HEK293 (cell line): ENCODE data around the gene CBFA2T2.

ENCODE experiments used
- CTCF ChIA-PET: fragments of 350-600 bp; formaldehyde crosslinking; extraction: SDS; loops from one replicate; lab custom pipeline; 2021; ENCODE audit warnings: antibody characterized with exemption; lab: Yijun Ruan, JAX
- POLR2A ChIA-PET: fragments of 300-600 bp; formaldehyde crosslinking; extraction: SDS; loops from one replicate; lab custom pipeline; 2020; ENCODE audit warnings: antibody characterized with exemption, inconsistent platforms; lab: Yijun Ruan, JAX
- H3K27ac ChIP-seq: fragments of 200-500 bp; sonication (Bioruptor generic); 2 replicates; pipeline ENCODE4 v1.5.1; 2014; ENCODE audit warnings: low read depth, low read length, control low read depth, inconsistent platforms; ENCODE audit errors: extremely low read depth
- H3K36me3 ChIP-seq, 2 experiments: fragments of 200-500 bp in 1 of 2; sonication (Bioruptor generic) in 1 of 2; 1 replicate in 1 of 2; 2 replicates in 1 of 2; pipeline ENCODE4 v1.5.1; 2014 to 2017; ENCODE audit warnings: inconsistent platforms in 2 of 2, low read length in 2 of 2; ENCODE audit not compliant: control insufficient read depth in 2 of 2, insufficient read depth in 1 of 2
- H3K4me1 ChIP-seq: fragments of 200-500 bp; sonication (Bioruptor generic); 2 replicates; pipeline ENCODE4 v1.5.1; 2014; ENCODE audit warnings: mild to moderate bottlenecking, low read length, inconsistent platforms; ENCODE audit not compliant: control insufficient read depth, insufficient read depth
- H3K4me3 ChIP-seq: 2 replicates; pipeline ENCODE4 v1.5.1; 2011; ENCODE audit warnings: low read depth, mild to moderate bottlenecking, control low read depth, low read length, moderate library complexity
- H3K9me3 ChIP-seq: fragments of 200-500 bp; sonication (Bioruptor generic); 2 replicates; pipeline ENCODE4 v1.5.1; 2014; ENCODE audit warnings: low read depth, low read length, inconsistent platforms; ENCODE audit not compliant: control insufficient read depth, insufficient read depth
- BCL11A ChIP-seq: fragments of 450-650 bp; formaldehyde crosslinking; IDR thresholded peaks from 2 replicates; pipeline ENCODE4 v1.5.1; 2016; ENCODE audit warnings: low read depth, missing biosample characterization, missing genetic modification characterization
- EGR2 ChIP-seq: fragments of 450-650 bp; formaldehyde crosslinking; IDR thresholded peaks from 2 replicates; pipeline ENCODE4 v1.5.1; 2016; ENCODE audit warnings: low read depth, missing biosample characterization, missing genetic modification characterization
- GLIS1 ChIP-seq: fragments of 450-650 bp; formaldehyde crosslinking; IDR thresholded peaks from 2 replicates; pipeline ENCODE4 v1.5.1; 2016; ENCODE audit warnings: missing biosample characterization, missing genetic modification characterization
- GLIS2 ChIP-seq: fragments of 450-650 bp; formaldehyde crosslinking; IDR thresholded peaks from 2 replicates; pipeline ENCODE4 v1.5.1; 2016; ENCODE audit warnings: missing biosample characterization, missing genetic modification characterization
- YY1 ChIP-seq: fragments of 450-650 bp; formaldehyde crosslinking; IDR thresholded peaks from 2 replicates; pipeline ENCODE4 v1.5.1; 2018; ENCODE audit warnings: missing biosample characterization, missing genetic modification characterization
- ZEB2 ChIP-seq: fragments of 450-650 bp; formaldehyde crosslinking; IDR thresholded peaks from 2 replicates; pipeline ENCODE4 v1.5.1; 2016; ENCODE audit warnings: missing biosample characterization, missing genetic modification characterization
- ZFP3 ChIP-seq: fragments of 450-650 bp; formaldehyde crosslinking; IDR thresholded peaks from 2 replicates; pipeline ENCODE4 v1.5.1; 2016; ENCODE audit warnings: low read depth, missing biosample characterization, missing genetic modification characterization
- ZNF2 ChIP-seq: fragments of 450-650 bp; formaldehyde crosslinking; IDR thresholded peaks from 2 replicates; pipeline ENCODE4 v1.5.1; 2016; ENCODE audit warnings: missing biosample characterization, missing genetic modification characterization
- ZNF214 ChIP-seq: fragments of 450-650 bp; formaldehyde crosslinking; IDR thresholded peaks from 2 replicates; pipeline ENCODE4 v1.5.1; 2017; ENCODE audit warnings: missing biosample characterization, mild to moderate bottlenecking, missing genetic modification characterization, borderline replicate concordance
- ZNF37A ChIP-seq: fragments of 450-650 bp; IDR thresholded peaks from 2 replicates; pipeline ENCODE4 v1.5.1; 2018; ENCODE audit warnings: missing biosample characterization, missing genetic modification characterization
- ZNF529 ChIP-seq: fragments of 450-650 bp; formaldehyde crosslinking; IDR thresholded peaks from 2 replicates; pipeline ENCODE4 v1.5.1; 2017; ENCODE audit warnings: missing genetic modification characterization, missing biosample characterization; ENCODE audit not compliant: insufficient replicate concordance
- ZNF558 ChIP-seq: fragments of 450-650 bp; formaldehyde crosslinking; IDR thresholded peaks from 2 replicates; pipeline ENCODE4 v1.5.1; 2016; ENCODE audit warnings: missing biosample characterization, missing genetic modification characterization
- ZNF623 ChIP-seq: fragments of 450-650 bp; formaldehyde crosslinking; IDR thresholded peaks from 2 replicates; pipeline ENCODE4 v1.5.1; 2016; ENCODE audit warnings: missing biosample characterization, missing genetic modification characterization
- ZNF776 ChIP-seq: fragments of 450-650 bp; formaldehyde crosslinking; IDR thresholded peaks from 2 replicates; pipeline ENCODE4 v1.5.0; 2017; ENCODE audit warnings: missing biosample characterization, missing genetic modification characterization, borderline replicate concordance
- ZNF792 ChIP-seq: fragments of 450-650 bp; formaldehyde crosslinking; IDR thresholded peaks from 2 replicates; pipeline ENCODE4 v1.5.1; 2016; ENCODE audit warnings: missing biosample characterization, missing genetic modification characterization
- TF ChIP-seq, protein P1 (sequence below): fragments of 450-650 bp; formaldehyde crosslinking; IDR thresholded peaks from 2 replicates; pipeline ENCODE4 v1.5.1; 2017; ENCODE audit warnings: missing biosample characterization, mild to moderate bottlenecking, missing genetic modification characterization, moderate library complexity
- TF ChIP-seq, protein P2 (sequence below): fragments of 450-650 bp; formaldehyde crosslinking; IDR thresholded peaks from 2 replicates; pipeline ENCODE4 v1.5.1; 2016; ENCODE audit warnings: missing biosample characterization, missing genetic modification characterization
- TF ChIP-seq, protein P3 (sequence below): fragments of 450-650 bp; formaldehyde crosslinking; IDR thresholded peaks from 2 replicates; pipeline ENCODE4 v1.5.1; 2016; ENCODE audit warnings: missing biosample characterization, missing genetic modification characterization
- TF ChIP-seq, protein P4 (sequence below): fragments of 450-650 bp; formaldehyde crosslinking; IDR thresholded peaks from 2 replicates; pipeline ENCODE4 v1.5.1; 2016; ENCODE audit warnings: missing biosample characterization, missing genetic modification characterization
- TF ChIP-seq, protein P5 (sequence below): fragments of 450-650 bp; formaldehyde crosslinking; IDR thresholded peaks from 2 replicates; pipeline ENCODE4 v1.5.1; 2016; ENCODE audit warnings: missing biosample characterization, missing genetic modification characterization, low read depth

The CBFA2T2 gene

DNA sequence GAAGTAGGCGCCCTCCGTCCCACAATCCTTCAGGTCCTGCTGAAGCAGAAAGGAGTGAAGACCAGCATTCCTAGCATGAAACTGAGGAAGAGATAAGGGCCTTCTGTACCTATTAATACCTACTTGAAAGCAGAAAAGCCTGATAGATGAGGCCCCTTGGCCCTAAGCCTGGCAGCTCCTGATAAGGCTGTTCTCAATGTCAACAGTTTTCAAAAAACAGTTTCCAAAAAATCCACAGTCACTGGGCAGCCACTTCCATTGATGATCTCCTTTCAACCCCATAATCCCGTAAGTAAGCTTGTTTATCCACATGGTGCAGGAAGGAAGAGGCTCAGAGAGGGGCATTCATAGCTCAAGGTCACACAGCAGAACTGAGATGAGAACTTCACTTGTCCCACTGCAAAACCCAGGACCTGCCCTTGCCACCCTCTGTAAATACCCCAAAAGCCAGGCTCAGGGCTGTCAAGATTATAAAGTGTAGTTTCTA lies 199.1 kb downstream of the CBFA2T2 start:
- Histone ChIP-seq H3K4me1 (peaks cover 8% of the 10 kb centered on the region), H3K27ac (no peak overlapping the region), H3K9me3 (no peaks in the 10 kb centered on the region), H3K4me3 (no peak overlapping the region), H3K36me3 (peaks cover 0 to 14% of the 10 kb centered on the region in 2 experiments; a peak in 1 of 3 replicates)
- no peak for TF ChIP-seq GLIS2 (tag by site-specific recombination)
- TF ChIP-seq, protein P1, sequence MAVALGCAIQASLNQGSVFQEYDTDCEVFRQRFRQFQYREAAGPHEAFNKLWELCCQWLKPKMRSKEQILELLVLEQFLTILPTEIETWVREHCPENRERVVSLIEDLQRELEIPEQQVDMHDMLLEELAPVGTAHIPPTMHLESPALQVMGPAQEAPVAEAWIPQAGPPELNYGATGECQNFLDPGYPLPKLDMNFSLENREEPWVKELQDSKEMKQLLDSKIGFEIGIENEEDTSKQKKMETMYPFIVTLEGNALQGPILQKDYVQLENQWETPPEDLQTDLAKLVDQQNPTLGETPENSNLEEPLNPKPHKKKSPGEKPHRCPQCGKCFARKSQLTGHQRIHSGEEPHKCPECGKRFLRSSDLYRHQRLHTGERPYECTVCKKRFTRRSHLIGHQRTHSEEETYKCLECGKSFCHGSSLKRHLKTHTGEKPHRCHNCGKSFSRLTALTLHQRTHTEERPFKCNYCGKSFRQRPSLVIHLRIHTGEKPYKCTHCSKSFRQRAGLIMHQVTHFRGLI (tag by site-specific recombination): no peak
- TF ChIP-seq ZFP3 (tag by site-specific recombination): no peak
- no peak for TF ChIP-seq ZNF776 (tag by site-specific recombination)
- no peak for TF ChIP-seq ZEB2 (tag by site-specific recombination)
- TF ChIP-seq EGR2 (tag by site-specific recombination): no peak
- TF ChIP-seq ZNF558 (tag by site-specific recombination): no peak
- TF ChIP-seq, protein P2, sequence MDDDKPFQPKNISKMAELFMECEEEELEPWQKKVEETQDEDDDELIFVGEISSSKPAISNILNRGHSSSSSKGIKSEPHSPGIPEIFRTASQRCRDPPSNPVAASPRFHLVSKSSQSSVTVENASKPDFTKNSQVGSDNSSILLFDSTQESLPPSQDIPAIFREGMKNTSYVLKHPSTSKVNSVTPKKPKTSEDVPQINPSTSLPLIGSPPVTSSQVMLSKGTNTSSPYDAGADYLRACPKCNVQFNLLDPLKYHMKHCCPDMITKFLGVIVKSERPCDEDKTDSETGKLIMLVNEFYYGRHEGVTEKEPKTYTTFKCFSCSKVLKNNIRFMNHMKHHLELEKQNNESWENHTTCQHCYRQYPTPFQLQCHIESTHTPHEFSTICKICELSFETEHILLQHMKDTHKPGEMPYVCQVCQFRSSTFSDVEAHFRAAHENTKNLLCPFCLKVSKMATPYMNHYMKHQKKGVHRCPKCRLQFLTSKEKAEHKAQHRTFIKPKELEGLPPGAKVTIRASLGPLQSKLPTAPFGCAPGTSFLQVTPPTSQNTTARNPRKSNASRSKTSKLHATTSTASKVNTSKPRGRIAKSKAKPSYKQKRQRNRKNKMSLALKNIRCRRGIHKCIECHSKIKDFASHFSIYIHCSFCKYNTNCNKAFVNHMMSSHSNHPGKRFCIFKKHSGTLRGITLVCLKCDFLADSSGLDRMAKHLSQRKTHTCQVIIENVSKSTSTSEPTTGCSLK: no peak
- TF ChIP-seq GLIS1 (tag by site-specific recombination): no peak
- TF ChIP-seq YY1: no peak
- TF ChIP-seq ZNF529 (tag by site-specific recombination): no peak
- TF ChIP-seq, protein P3, sequence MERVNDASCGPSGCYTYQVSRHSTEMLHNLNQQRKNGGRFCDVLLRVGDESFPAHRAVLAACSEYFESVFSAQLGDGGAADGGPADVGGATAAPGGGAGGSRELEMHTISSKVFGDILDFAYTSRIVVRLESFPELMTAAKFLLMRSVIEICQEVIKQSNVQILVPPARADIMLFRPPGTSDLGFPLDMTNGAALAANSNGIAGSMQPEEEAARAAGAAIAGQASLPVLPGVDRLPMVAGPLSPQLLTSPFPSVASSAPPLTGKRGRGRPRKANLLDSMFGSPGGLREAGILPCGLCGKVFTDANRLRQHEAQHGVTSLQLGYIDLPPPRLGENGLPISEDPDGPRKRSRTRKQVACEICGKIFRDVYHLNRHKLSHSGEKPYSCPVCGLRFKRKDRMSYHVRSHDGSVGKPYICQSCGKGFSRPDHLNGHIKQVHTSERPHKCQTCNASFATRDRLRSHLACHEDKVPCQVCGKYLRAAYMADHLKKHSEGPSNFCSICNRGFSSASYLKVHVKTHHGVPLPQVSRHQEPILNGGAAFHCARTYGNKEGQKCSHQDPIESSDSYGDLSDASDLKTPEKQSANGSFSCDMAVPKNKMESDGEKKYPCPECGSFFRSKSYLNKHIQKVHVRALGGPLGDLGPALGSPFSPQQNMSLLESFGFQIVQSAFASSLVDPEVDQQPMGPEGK: no peak
- TF ChIP-seq BCL11A: no peak
- TF ChIP-seq ZNF623 (tag by site-specific recombination): no peak
- TF ChIP-seq, protein P4, sequence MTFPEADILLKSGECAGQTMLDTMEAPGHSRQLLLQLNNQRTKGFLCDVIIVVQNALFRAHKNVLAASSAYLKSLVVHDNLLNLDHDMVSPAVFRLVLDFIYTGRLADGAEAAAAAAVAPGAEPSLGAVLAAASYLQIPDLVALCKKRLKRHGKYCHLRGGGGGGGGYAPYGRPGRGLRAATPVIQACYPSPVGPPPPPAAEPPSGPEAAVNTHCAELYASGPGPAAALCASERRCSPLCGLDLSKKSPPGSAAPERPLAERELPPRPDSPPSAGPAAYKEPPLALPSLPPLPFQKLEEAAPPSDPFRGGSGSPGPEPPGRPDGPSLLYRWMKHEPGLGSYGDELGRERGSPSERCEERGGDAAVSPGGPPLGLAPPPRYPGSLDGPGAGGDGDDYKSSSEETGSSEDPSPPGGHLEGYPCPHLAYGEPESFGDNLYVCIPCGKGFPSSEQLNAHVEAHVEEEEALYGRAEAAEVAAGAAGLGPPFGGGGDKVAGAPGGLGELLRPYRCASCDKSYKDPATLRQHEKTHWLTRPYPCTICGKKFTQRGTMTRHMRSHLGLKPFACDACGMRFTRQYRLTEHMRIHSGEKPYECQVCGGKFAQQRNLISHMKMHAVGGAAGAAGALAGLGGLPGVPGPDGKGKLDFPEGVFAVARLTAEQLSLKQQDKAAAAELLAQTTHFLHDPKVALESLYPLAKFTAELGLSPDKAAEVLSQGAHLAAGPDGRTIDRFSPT (tag by site-specific recombination): no peak
- TF ChIP-seq ZNF2 (tag by site-specific recombination): no peak
- TF ChIP-seq, protein P5, sequence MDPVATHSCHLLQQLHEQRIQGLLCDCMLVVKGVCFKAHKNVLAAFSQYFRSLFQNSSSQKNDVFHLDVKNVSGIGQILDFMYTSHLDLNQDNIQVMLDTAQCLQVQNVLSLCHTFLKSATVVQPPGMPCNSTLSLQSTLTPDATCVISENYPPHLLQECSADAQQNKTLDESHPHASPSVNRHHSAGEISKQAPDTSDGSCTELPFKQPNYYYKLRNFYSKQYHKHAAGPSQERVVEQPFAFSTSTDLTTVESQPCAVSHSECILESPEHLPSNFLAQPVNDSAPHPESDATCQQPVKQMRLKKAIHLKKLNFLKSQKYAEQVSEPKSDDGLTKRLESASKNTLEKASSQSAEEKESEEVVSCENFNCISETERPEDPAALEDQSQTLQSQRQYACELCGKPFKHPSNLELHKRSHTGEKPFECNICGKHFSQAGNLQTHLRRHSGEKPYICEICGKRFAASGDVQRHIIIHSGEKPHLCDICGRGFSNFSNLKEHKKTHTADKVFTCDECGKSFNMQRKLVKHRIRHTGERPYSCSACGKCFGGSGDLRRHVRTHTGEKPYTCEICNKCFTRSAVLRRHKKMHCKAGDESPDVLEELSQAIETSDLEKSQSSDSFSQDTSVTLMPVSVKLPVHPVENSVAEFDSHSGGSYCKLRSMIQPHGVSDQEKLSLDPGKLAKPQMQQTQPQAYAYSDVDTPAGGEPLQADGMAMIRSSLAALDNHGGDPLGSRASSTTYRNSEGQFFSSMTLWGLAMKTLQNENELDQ: no peak
- TF ChIP-seq ZNF37A (tag by site-specific recombination): no peak
- no peak for TF ChIP-seq ZNF792 (tag by site-specific recombination)
- TF ChIP-seq ZNF214 (tag by site-specific recombination): no peak
- CTCF ChIA-PET: no interaction called here
- POLR2A ChIA-PET: no interaction called here
